Osteoblast (primary cell): Measurements from ENCODE around the gene KDM4F. TPM values are rescaled to one million over a fixed set of nuclear protein-coding genes. Genes with fewer than 3 reads are reported as not detected.

Experiments
- DNase-seq: peaks from one replicate; pipeline ENCODE4 v3.0.0; 2011; ENCODE audit warnings: low spot score, mixed read lengths; ENCODE audit not compliant: insufficient read length; ENCODE audit errors: missing footprints
- H2AFZ ChIP-seq: 2 replicates; pipeline ENCODE4 v1.6.0; 2011; ENCODE audit warnings: mild to moderate bottlenecking, low read length
- H3K27ac ChIP-seq: 2 replicates; pipeline ENCODE4 v1.5.1; 2011; ENCODE audit warnings: mild to moderate bottlenecking, low read depth, low read length, moderate library complexity
- H3K27me3 ChIP-seq: 2 replicates; pipeline ENCODE4 v1.6.0; 2012; ENCODE audit warnings: mild to moderate bottlenecking, control low read depth, inconsistent platforms, low read length, moderate library complexity; ENCODE audit not compliant: insufficient read depth
- H3K36me3 ChIP-seq: 2 replicates; pipeline ENCODE4 v1.5.1; 2011; ENCODE audit warnings: mild to moderate bottlenecking, low read length, control low read depth, moderate library complexity; ENCODE audit not compliant: insufficient read depth
- H3K4me1 ChIP-seq: 2 replicates; pipeline ENCODE4 v1.5.1; 2011; ENCODE audit warnings: mild to moderate bottlenecking, low read length, control low read depth, moderate library complexity; ENCODE audit not compliant: insufficient read depth
- H3K4me2 ChIP-seq: 2 replicates; pipeline ENCODE4 v1.6.0; 2011; ENCODE audit warnings: mild to moderate bottlenecking, low read length; ENCODE audit not compliant: insufficient read depth
- H3K4me3 ChIP-seq: fragments of 200-600 bp; sonication (generic); 3 replicates; pipeline ENCODE4 v1.5.1; 2012; ENCODE audit warnings: mild to moderate bottlenecking, low read length, inconsistent platforms; ENCODE audit not compliant: insufficient read depth
- H3K79me2 ChIP-seq: 2 replicates; pipeline ENCODE4 v1.6.0; 2012; ENCODE audit warnings: mild to moderate bottlenecking, low read length, control low read depth, inconsistent platforms; ENCODE audit not compliant: insufficient read depth
- H3K9me3 ChIP-seq: 2 replicates; pipeline ENCODE4 v1.5.1; 2011; ENCODE audit warnings: low read depth, low read length, control low read depth
- H4K20me1 ChIP-seq: 2 replicates; pipeline ENCODE4 v1.6.0; 2012; ENCODE audit warnings: mild to moderate bottlenecking, low read length, control low read depth; ENCODE audit not compliant: insufficient read depth
- total RNA-seq: library from RNA; depleted of rRNA; stranded (reverse); fragments of >200 nt; gene quantifications from 2 replicates; pipeline ENCODE4 v1.2.3, GENCODE V29; 2012
- TF ChIP-seq, protein P1 (sequence below): IDR thresholded peaks from 2 replicates; pipeline ENCODE4 v1.5.1; 2011; ENCODE audit warnings: mild to moderate bottlenecking, low read depth, low read length, moderate library complexity; ENCODE audit errors: extremely low read depth

KDM4F gene
- total RNA-seq, 1 donor, result not detected

DNA sequence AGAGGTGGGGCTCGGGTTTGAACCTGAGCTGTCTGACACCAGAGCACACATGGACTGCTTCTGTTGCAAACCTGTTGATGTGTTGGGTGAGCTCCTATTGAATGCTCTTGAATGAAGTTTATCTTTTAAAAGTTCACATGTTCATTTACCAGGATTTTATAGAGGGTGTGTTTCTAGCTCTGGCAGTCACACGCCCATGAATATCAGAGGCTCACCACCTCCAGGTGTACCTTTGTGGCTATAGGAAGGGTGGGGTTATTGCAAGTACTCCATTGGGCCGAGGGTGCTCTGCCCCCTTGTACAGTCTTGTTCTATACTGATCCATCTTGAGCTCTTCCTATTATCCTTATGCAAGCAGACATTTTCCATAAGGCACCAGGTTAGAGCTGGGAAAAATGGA lies 49.6 kb downstream of the KDM4F start:
- Histone ChIP-seq H3K4me1 (peaks cover 21% of the 10 kb centered on the region), H3K9me3 (no peaks in the 10 kb centered on the region), H3K4me2 (no peak overlapping the region), H3K27ac (no peak overlapping the region), H2AFZ (no peak overlapping the region), H3K79me2 (peaks cover 40% of the 10 kb centered on the region), H3K27me3 (no peaks in the 10 kb centered on the region), H3K4me3 (no peak overlapping the region), H3K36me3 (no peaks in the 10 kb centered on the region), H4K20me1 (no peaks in the 10 kb centered on the region)
- no peak for DNase-seq
- TF ChIP-seq, protein P1, sequence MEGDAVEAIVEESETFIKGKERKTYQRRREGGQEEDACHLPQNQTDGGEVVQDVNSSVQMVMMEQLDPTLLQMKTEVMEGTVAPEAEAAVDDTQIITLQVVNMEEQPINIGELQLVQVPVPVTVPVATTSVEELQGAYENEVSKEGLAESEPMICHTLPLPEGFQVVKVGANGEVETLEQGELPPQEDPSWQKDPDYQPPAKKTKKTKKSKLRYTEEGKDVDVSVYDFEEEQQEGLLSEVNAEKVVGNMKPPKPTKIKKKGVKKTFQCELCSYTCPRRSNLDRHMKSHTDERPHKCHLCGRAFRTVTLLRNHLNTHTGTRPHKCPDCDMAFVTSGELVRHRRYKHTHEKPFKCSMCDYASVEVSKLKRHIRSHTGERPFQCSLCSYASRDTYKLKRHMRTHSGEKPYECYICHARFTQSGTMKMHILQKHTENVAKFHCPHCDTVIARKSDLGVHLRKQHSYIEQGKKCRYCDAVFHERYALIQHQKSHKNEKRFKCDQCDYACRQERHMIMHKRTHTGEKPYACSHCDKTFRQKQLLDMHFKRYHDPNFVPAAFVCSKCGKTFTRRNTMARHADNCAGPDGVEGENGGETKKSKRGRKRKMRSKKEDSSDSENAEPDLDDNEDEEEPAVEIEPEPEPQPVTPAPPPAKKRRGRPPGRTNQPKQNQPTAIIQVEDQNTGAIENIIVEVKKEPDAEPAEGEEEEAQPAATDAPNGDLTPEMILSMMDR, result no peak

- H2AFZ ChIP-seq, result no peak overlapping the region
- H3K4me3 ChIP-seq, result no peak overlapping the region
- no peaks in the 10 kb centered on the region for H3K27me3 ChIP-seq
- no peak overlapping the region for H3K4me2 ChIP-seq
- TF ChIP-seq, protein P1, result no peak
- H3K36me3 ChIP-seq, result no peaks in the 10 kb centered on the region
- H3K4me1 ChIP-seq, result peaks cover 18% of the 10 kb centered on the region
- no peak for DNase-seq
- H3K27ac ChIP-seq, result no peak overlapping the region
- H3K9me3 ChIP-seq, result no peaks in the 10 kb centered on the region
- H3K79me2 ChIP-seq, result peaks cover 45% of the 10 kb centered on the region
- no peaks in the 10 kb centered on the region for H4K20me1 ChIP-seq
These were observed 51.0 kb downstream of the KDM4F start for GRCh38 chr11:95100191-95100648.

Other genes with a start within 250 kb of the KDM4F start
- 31.8 and 32.9 TPM in 2 replicates for gene CWC15, start 75.9 kb upstream of the KDM4F start, total RNA-seq
- gene KDM4D, start 75.7 kb upstream of the KDM4F start, total RNA-seq, result 0.72 and 0.88 TPM in 2 replicates
- not detected in 2 replicates for gene KDM4E, start 24.2 kb upstream of the KDM4F start, total RNA-seq
- gene SRSF8, start 17.5 kb downstream of the KDM4F start, total RNA-seq, result 20.6 and 22.1 TPM in 2 replicates
- 43.0 and 44.2 TPM in 2 replicates for gene ENDOD1, start 40.4 kb downstream of the KDM4F start, total RNA-seq
- gene SESN3, start 181.8 kb downstream of the KDM4F start, total RNA-seq, result 24.6 and 33.3 TPM in 2 replicates